DND-41 (cell line): ENCODE results near the gene PLEKHO1.
A peak's percentile ranks its signal among the peaks of the same experiment; 100 is the strongest.

Source experiments
- ATAC-seq: fragments of 200-7000 bp; cut with Tn5 transposase; 3 replicates; pipeline ENCODE4 v1.9.1; 2021; ENCODE audit warnings: low read depth; ENCODE audit not compliant: insufficient read depth
- DNase-seq: peaks from one replicate; pipeline ENCODE4 v3.0.0-alpha.2; 2020
- H2AFZ ChIP-seq: 2 replicates; pipeline ENCODE4 v1.6.0; 2012; ENCODE audit warnings: low read depth, low read length
- H3K27ac ChIP-seq: 2 replicates; pipeline ENCODE4 v1.5.1; 2012; ENCODE audit warnings: low read length, inconsistent platforms
- H3K27me3 ChIP-seq: fragments of 200-600 bp; sonication (generic); 2 replicates; pipeline ENCODE4 v1.6.0; 2012; ENCODE audit warnings: low read length, mild to moderate bottlenecking, inconsistent platforms; ENCODE audit not compliant: insufficient read depth, poor library complexity
- H3K36me3 ChIP-seq: 2 replicates; pipeline ENCODE4 v1.5.1; 2012; ENCODE audit warnings: low read length, inconsistent platforms; ENCODE audit not compliant: insufficient read depth
- H3K4me1 ChIP-seq: 2 replicates; pipeline ENCODE4 v1.5.1; 2012; ENCODE audit warnings: mild to moderate bottlenecking, low read length; ENCODE audit not compliant: insufficient read depth
- H3K4me2 ChIP-seq: 2 replicates; pipeline ENCODE4 v1.6.0; 2012; ENCODE audit warnings: mild to moderate bottlenecking, moderate library complexity, low read length, inconsistent platforms; ENCODE audit not compliant: insufficient read depth
- H3K4me3 ChIP-seq, 2 experiments: fragments of 200-600 bp in 1 of 2; shearing (Covaris generic) in 1 of 2; 2 replicates each; pipeline ENCODE4 v1.5.1; 2012 to 2016; ENCODE audit warnings: inconsistent platforms in 2 of 2, low read length in 2 of 2, mild to moderate bottlenecking in 2 of 2, low read depth in 1 of 2, moderate library complexity in 1 of 2
- H3K79me2 ChIP-seq: 2 replicates; pipeline ENCODE4 v1.6.0; 2012; ENCODE audit warnings: low read length, inconsistent platforms; ENCODE audit not compliant: insufficient read depth
- H3K9ac ChIP-seq: 2 replicates; pipeline ENCODE4 v1.6.0; 2012; ENCODE audit warnings: low read depth, mild to moderate bottlenecking, inconsistent platforms, low read length, moderate library complexity
- H3K9me3 ChIP-seq: 2 replicates; pipeline ENCODE4 v1.5.1; 2012; ENCODE audit warnings: low read length, moderate library complexity, mild to moderate bottlenecking, inconsistent platforms; ENCODE audit not compliant: insufficient read depth, severe bottlenecking
- H4K20me1 ChIP-seq: 2 replicates; pipeline ENCODE4 v1.6.0; 2012; ENCODE audit warnings: low read length; ENCODE audit not compliant: insufficient read depth
- EZH2 ChIP-seq: IDR thresholded peaks from 3 replicates; pipeline ENCODE4 v1.6.1; 2012; ENCODE audit warnings: borderline replicate concordance, low read depth, mild to moderate bottlenecking, moderate library complexity, low read length, inconsistent platforms; ENCODE audit not compliant: severe bottlenecking
- TF ChIP-seq, protein P1 (sequence below): IDR thresholded peaks from 2 replicates; pipeline ENCODE4 v1.5.1; 2012; ENCODE audit warnings: borderline replicate concordance, low read length, moderate library complexity, mild to moderate bottlenecking; ENCODE audit not compliant: poor library complexity, severe bottlenecking; ENCODE audit errors: extremely low read depth

PLEKHO1 gene

DNA sequence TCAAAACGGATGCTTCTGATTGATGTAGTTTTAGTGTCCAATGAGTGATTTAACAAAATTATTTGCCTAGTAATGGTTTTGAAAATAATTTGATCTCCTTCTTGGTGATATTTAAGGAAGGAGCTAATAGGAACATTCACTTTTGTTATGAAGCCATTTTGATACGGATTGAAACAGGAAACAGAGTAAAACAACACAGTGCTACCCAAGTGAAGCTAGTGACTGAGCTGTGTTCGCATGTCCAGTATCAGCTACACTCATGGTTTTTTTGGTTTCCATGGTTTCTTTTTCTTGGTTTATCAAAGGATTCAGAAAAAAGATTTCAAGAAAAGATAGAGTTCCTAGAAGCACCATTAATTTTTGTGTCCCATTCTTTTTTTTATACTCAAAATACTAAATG, 40.1 kb upstream of the PLEKHO1 start:
- H3K4me1 ChIP-seq: peaks cover 39% of the 10 kb centered on the region
- H3K27me3 ChIP-seq: no peaks in the 10 kb centered on the region
- H4K20me1 ChIP-seq: no peaks in the 10 kb centered on the region
- peak overlapping the region; percentile 44 for H3K27ac ChIP-seq
- peaks cover 5% of the 10 kb centered on the region for H3K9me3 ChIP-seq
- no peak overlapping the region for H3K9ac ChIP-seq
- TF ChIP-seq, protein P1, sequence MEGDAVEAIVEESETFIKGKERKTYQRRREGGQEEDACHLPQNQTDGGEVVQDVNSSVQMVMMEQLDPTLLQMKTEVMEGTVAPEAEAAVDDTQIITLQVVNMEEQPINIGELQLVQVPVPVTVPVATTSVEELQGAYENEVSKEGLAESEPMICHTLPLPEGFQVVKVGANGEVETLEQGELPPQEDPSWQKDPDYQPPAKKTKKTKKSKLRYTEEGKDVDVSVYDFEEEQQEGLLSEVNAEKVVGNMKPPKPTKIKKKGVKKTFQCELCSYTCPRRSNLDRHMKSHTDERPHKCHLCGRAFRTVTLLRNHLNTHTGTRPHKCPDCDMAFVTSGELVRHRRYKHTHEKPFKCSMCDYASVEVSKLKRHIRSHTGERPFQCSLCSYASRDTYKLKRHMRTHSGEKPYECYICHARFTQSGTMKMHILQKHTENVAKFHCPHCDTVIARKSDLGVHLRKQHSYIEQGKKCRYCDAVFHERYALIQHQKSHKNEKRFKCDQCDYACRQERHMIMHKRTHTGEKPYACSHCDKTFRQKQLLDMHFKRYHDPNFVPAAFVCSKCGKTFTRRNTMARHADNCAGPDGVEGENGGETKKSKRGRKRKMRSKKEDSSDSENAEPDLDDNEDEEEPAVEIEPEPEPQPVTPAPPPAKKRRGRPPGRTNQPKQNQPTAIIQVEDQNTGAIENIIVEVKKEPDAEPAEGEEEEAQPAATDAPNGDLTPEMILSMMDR: no peak
- TF ChIP-seq EZH2: no peak
- peak; percentile 65; the same call in 2 of the 3 replicates for ATAC-seq
- no peak overlapping the region for H2AFZ ChIP-seq
- no peak overlapping the region for H3K4me2 ChIP-seq
- no peak for DNase-seq
- no peak overlapping the region for H3K4me3 ChIP-seq
- H3K79me2 ChIP-seq: no peaks in the 10 kb centered on the region
- H3K36me3 ChIP-seq: peaks cover 10% of the 10 kb centered on the region; the same call in 1 of the 2 replicates

DNA sequence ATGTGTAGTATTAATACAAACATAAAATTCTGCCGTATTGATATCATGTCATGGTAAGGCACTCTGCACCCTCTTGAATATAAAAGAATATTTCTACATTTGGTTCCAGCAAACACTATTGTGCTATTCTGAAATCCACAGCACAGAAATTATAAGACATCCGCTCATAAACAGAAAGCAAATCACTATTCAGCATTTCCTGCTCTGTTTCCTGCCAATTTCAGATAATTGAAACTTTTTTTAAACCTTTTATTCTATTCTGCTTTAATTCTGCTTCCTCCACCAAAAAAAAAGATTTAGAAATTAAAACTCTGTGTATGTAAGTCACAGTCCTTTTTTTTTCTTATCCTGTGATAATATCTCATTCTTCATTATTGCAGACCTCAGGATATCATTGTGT, 39.6 kb upstream of the PLEKHO1 start:
- DNase-seq (no peak), ATAC-seq (no peak)
- Histone ChIP-seq H3K36me3 (peaks cover 13% of the 10 kb centered on the region; the same call in 1 of the 2 replicates), H3K4me1 (peaks cover 39% of the 10 kb centered on the region), H3K9ac (no peak overlapping the region), H3K79me2 (no peaks in the 10 kb centered on the region), H3K9me3 (peaks cover 10% of the 10 kb centered on the region), H3K4me3 (no peak overlapping the region), H4K20me1 (no peaks in the 10 kb centered on the region), H3K27me3 (no peaks in the 10 kb centered on the region), H3K4me2 (no peak overlapping the region), H3K27ac (no peak overlapping the region), H2AFZ (no peak overlapping the region)
- TF ChIP-seq, protein P1: no peak
- no peak for TF ChIP-seq EZH2

DNA sequence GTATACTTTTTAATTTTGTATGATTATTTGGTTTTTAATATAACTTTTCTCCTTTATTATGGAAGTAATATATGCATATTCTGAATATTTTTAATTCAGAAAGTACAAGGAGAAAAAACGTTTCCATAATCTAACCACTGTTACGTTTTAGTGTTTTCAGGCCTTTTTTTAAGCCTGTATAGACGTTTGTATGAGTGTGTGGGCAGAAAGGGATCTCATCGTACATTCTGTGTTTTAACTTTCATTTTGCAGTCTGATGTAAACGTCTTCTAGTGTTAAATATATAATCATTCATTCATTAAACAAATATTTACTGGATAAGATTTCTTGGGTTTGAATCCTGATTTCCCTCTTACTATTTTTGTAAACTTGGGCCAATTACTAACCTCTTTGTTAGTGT, 38.0 kb upstream of the PLEKHO1 start:
- no peak overlapping the region for H3K4me2 ChIP-seq
- no peak overlapping the region for H2AFZ ChIP-seq
- no peak for DNase-seq
- TF ChIP-seq, protein P1: no peak
- TF ChIP-seq EZH2: no peak
- no peak for ATAC-seq
- H3K9me3 ChIP-seq: peaks cover 10% of the 10 kb centered on the region
- H3K36me3 ChIP-seq: peaks cover 13% of the 10 kb centered on the region; the same call in 1 of the 2 replicates
- H3K27ac ChIP-seq: no peak overlapping the region
- peaks cover 25% of the 10 kb centered on the region for H3K4me1 ChIP-seq
- H4K20me1 ChIP-seq: no peaks in the 10 kb centered on the region
- no peak overlapping the region for H3K4me3 ChIP-seq
- no peaks in the 10 kb centered on the region for H3K27me3 ChIP-seq
- no peak overlapping the region for H3K9ac ChIP-seq
- no peaks in the 10 kb centered on the region for H3K79me2 ChIP-seq

DNA sequence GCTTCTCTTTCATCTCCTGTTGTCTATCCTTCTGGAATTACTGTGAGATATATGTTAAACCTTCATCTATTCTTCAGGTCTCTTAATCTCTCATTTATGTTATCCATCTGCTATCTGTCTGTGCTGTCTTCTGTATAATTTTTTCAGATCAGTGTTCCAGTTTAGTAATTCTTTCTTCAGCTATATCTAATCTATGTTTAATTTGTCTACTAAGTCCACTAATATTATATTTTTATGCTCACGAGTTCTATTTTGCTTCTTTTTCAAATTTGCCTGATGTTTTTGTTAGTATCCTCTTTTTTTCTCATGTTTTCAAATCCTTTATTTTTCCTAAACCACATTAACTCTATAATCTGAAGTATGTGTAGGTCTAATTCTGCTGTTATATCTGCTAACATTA, 34.6 kb upstream of the PLEKHO1 start:
- peaks cover 10% of the 10 kb centered on the region for H3K9me3 ChIP-seq
- peaks cover 13% of the 10 kb centered on the region; the same call in 1 of the 2 replicates for H3K36me3 ChIP-seq
- no peak for ATAC-seq
- H3K4me1 ChIP-seq: peaks cover 4% of the 10 kb centered on the region; the same call in 1 of the 2 replicates
- TF ChIP-seq EZH2: no peak
- TF ChIP-seq, protein P1: no peak
- H3K4me3 ChIP-seq: no peak overlapping the region
- H3K9ac ChIP-seq: no peak overlapping the region
- H3K27me3 ChIP-seq: no peaks in the 10 kb centered on the region
- H2AFZ ChIP-seq: no peak overlapping the region
- H3K27ac ChIP-seq: no peak overlapping the region
- DNase-seq: no peak
- H3K4me2 ChIP-seq: no peak overlapping the region
- H3K79me2 ChIP-seq: no peaks in the 10 kb centered on the region
- H4K20me1 ChIP-seq: no peaks in the 10 kb centered on the region
